GM19240 (cell line): ENCODE results near the gene DDX39A.
"Not testable (repeated sequence)": the region's sequence is repeated elsewhere in the genome, so short reads cannot be mapped to it uniquely, and the experiment has no call there.

Experiments used
- DNase-seq: peaks from one replicate; pipeline ENCODE4 v3.0.0; 2011; ENCODE audit warnings: low spot score; ENCODE audit not compliant: insufficient read length

Gene DDX39A

DNA sequence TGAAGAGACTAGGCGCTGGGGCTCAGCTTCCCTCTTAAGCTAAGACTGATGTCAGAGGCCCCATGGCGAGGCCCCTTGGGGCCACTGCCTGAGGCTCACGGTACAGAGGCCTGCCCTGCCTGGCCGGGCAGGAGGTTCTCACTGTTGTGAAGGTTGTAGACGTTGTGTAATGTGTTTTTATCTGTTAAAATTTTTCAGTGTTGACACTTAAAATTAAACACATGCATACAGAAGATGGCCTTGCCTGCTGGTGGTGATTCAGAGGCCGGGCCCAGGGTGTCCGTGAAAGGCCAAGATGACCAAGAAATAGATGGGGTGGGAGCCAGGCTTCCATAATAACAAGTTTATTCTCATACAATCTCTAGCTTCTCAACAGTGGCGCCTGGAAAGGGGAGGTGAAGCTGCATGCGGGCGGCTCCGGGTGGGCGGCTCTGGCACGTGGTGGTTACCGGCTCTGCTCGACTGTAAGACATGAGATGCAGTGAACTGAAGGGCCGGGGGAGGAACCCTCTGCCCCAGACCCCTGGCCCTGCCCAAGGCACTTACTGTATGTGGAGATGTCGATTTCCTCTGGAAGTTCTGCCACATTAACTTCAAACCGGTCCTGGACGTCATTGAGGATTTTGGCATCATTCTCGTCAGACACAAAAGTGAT lies 10.5 kb downstream of the DDX39A start:
- no peak for DNase-seq

DNA sequence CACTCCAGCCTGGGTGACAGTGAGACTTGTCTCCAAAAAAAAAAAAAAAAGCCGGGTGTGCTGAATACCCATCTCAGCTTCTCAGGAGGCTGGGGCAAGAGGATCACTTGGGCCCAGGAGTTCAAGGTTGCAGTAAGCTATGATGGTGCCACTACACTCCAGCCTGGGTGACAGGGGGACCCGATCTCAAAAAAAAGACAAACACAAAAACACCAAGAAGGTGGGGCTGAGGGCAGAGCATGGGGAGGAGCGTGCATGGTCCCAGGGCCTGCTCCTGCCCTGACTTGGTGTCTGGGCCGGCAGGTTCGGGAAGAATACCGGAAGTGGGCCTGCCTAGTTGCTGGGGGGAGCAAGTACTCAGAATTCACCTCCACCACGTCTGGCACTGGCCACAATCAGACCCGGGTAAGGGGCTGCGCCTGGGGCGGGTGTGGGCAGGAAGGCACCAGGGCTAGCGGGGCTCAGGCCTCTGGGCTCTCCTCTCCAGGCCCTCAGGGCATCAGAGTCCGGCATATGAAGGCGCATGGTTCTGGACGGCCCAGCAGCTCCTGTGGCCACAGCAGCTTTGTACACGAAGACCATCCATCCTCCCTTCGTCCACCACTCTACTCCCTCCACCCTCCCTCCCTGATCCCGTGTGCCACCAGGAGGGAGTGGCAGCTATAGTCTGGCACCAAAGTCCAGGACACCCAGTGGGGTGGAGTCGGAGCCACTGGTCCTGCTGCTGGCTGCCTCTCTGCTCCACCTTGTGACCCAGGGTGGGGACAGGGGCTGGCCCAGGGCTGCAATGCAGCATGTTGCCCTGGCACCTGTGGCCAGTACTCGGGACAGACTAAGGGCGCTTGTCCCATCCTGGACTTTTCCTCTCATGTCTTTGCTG lies 11.3 kb downstream of the DDX39A start:
- DNase-seq: no peak

DNA sequence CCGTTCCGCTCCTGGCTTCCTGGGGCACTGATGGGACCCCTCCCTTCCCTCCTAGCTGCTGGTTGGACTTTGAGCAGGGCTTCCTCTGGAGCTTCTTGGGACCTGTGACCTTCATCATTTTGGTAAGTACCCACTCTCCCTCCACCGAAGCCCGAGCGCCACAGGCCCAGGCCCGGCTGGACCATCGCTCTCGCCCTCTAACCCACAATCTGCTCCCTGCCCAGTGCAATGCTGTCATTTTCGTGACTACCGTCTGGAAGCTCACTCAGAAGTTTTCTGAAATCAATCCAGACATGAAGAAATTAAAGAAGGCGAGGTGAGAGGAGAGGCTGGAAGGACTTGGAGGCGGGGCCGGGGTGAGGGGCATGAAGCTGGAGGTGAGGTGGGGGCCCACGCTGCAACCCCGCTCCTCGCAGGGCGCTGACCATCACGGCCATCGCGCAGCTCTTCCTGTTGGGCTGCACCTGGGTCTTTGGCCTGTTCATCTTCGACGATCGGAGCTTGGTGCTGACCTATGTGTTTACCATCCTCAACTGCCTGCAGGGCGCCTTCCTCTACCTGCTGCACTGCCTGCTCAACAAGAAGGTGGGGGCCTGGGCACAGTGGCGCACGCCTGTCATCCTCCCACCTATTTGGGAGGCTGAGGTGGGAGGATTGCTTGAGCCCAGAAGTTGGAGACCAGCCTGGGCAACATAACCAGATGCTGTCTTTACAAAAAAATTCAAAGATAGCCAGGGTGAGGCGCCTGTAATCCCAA lies 12.3 kb downstream of the DDX39A start:
- DNase-seq: no peak

DNA sequence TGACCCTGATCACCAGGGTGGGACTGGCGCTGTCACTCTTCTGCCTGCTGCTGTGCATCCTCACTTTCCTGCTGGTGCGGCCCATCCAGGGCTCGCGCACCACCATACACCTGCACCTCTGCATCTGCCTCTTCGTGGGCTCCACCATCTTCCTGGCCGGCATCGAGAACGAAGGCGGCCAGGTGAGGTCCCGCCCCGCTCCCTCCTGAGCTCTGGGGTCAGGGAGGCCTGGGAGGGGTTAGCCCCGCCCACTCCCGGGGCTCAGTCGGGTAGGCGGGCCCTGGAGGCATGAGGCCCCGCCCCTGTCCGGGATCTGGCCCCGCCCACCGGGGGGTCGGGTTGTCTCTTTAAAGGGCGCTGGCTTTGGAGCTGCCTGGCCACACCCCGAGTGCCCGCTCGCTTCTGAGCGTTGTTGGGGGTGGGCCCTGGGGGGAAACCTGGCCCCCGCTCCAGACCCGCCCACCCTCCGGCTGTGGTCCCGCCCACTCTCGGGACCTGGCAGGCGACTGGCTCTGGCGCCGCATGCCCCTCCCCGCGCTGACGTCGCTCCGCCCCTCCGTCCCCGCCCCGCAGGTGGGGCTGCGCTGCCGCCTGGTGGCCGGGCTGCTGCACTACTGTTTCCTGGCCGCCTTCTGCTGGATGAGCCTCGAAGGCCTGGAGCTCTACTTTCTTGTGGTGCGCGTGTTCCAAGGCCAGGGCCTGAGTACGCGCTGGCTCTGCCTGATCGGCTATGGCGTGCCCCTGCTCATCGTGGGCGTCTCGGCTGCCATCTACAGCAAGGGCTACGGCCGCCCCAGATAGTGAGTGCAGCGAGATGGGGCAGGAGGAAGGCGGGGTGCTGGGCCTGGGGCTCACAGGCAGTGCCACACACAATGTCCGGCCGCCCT lies 13.1 kb downstream of the DDX39A start:
- peak; percentile 95 for DNase-seq

DNA sequence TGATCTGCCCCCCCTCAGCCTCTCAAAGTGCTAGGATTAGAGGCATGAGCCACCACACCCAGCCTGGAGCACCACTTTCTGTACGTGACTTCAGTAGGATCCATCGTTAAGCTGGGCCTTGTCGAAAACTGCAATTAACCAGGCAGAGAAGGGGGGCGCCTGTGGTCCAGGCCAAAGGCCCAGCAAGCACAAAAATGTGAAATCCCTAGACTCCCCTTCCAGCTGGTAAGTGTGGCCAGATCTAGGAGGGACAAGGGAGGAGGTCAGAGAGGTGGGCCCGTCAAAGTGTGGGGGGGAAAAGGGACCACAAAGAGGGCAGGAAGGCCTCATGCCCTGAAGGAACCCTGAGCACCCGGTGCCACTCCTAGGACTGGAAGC lies 13.8 kb downstream of the DDX39A start:
- DNase-seq: no peak

DNA sequence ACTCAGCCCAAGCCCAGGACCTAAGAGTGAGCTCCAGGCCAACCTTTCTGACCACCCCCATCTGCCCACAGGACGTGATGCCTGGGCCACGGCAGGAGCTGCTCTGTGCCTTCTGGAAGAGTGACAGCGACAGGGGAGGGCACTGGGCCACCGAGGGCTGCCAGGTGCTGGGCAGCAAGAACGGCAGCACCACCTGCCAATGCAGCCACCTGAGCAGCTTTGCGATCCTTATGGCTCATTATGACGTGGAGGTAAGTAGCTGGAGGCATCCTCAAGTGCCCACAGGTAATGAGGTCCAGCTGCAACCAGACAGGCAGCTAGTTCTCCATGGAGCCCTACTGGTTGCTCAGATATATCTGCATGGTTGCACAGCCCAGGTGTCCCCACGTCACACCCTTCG lies 14.8 kb downstream of the DDX39A start:
- DNase-seq: no peak

DNA sequence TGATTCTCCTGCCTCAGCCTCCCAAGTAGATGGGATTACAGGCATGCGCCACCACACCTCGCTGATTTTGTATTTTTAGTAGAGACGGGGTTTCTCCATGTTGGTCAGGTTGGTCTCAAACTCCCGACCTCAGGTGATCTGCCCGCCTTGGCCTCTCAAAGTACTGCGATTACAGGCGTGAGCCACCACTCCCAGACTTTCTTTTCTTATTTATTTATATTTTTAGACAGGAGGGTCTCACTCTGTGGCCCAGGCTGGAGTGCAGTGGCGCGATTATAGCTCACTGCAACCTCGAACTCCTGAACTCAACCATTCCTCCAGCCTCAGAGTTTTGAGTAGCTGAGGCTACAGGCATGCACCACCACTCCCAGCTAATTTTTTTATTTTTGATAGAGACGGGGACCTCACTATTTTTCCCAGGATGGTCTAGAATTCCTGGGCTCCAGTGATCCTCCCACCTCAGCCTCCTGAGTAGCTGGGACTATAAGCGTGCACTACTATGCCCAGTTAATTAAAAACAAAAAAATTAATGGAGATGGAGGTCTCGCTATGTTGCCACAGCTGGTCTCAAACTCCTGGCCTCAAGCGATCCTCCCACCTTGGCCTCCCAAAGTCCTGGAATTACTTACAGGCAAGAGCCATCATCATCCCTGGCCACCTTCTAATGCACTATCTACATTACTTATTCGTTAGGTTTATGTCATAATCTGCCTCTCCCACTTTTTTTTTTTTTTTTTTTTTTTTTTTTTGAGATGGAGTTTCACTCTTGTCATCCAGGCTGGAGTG lies 15.8 kb downstream of the DDX39A start:
- DNase-seq: not testable (repeated sequence)

DNA sequence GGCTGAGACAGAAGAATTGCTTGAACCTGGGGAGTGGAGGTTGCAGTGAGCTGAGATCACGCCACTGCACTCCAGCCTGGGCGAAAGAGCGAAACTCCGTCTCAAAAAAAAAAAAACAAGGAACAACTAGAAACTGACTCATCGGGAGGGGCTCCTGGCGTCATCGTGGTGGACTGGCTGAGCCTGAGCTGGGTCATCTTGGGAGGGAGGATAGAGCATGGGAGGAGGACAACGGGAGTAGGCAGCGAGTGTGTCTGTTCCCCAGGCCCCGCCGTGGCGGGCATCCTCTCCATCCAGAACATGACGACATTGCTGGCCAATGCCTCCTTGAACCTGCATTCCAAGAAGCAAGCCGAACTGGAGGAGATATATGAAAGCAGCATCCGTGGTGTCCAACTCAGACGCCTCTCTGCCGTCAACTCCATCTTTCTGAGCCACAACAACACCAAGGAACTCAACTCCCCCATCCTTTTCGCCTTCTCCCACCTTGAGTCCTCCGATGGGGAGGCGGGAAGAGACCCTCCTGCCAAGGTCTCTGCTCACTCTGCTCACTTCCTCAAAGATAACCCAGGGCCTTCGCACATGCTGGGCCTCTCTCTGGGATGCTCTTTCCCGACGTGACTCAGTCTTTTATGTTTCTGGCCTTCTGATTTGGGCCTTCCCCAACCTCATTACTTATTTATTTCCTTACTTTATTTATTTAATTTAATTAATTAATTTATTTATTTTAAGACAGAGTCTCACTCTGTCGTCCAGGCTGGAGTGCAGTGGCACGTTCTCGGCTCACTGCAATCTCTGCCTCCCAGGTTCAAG lies 16.6 kb downstream of the DDX39A start:
- no peak for DNase-seq

DNA sequence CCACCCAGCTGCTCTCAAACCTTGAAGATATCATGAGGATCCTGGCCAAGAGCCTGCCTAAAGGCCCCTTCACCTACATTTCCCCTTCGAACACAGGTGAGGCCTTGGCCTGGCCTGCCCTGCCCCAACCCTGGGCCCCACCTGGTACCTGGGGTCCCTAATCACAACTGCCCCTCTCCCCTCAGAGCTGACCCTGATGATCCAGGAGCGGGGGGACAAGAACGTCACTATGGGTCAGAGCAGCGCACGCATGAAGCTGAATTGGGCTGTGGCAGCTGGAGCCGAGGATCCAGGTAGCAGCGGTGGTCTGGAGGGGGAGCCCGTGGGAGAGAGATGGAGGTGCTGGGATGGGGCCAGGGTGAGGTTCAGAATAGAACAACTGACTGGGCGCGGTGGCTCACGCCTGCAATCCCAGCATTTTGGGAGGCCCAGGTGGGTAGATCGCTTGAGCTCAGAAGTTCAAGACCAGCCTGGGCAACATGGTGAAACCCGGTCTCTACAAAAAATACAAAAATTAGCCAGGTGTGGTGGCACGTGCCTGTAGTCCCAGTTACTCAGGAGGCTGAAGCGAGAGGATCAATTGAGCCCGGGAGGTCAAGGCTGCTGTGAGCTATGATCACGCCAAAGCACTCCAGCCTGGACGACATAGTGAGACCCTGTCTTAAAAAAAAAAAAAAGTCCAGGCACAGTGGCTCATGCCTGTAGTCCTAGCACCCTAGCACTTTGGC lies 17.5 kb downstream of the DDX39A start:
- DNase-seq: no peak

DNA sequence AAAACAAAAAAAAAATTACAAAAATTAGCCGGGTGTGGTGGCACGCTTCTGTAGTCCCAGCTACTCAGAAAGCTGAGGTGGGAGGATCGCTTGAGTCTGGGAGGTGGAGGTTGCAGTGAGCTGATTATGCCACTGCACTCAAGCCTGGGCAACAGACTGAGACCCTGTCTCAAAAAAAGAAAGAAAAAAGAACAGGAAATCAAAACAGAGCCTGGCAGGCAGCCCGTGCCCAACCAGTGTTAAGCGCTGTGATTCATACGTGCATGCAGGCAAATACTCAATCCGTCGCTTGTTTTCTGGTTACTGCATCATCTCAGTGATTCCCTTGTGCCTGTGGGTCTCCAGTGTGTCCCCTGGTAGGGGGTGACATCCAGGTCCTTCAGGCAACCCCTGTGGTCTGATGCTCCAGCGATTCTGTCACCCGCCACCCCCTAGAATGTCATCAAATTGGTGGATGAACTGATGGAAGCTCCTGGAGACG lies 18.1 kb downstream of the DDX39A start:
- DNase-seq: no peak

DNA sequence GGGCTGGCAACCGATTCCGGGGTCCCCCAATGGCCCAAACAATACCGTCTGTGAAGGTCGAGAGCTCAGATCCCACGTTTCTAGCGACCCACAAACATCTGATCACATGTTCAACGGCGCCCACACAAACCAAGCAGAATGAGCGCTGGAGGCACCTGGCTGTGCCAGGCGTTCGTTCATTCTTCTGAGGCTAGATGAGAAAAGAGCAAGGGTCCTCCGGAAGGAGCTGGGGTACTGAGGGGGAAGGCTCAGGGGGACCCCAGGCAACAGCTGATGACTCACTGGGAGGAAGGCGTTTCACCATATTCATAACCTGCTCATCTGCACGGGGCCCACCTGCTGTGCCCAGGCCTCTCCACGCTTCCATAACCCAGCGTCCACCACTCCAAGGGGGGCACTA lies 22.0 kb downstream of the DDX39A start:
- DNase-seq: not testable (repeated sequence)

DNA sequence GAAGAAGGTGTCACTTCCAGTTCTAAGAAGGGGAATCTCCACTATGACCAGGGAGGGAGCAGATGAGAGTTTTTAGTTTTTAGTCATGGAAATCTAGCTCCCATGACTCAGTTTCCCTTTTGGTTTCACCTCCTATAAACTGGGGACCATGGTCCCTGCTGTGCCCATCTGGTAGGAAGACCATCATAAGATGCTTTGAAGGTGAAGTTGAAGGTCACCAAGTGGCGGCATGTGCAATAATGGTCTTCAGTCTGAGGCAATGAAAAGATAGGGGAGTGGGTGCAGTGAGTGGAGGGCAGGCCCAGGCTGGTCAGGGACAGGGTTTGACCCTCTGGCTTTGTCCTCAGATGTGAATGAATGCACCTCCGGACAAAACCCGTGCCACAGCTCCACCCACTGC lies 22.4 kb downstream of the DDX39A start:
- not testable (repeated sequence) for DNase-seq

DNA sequence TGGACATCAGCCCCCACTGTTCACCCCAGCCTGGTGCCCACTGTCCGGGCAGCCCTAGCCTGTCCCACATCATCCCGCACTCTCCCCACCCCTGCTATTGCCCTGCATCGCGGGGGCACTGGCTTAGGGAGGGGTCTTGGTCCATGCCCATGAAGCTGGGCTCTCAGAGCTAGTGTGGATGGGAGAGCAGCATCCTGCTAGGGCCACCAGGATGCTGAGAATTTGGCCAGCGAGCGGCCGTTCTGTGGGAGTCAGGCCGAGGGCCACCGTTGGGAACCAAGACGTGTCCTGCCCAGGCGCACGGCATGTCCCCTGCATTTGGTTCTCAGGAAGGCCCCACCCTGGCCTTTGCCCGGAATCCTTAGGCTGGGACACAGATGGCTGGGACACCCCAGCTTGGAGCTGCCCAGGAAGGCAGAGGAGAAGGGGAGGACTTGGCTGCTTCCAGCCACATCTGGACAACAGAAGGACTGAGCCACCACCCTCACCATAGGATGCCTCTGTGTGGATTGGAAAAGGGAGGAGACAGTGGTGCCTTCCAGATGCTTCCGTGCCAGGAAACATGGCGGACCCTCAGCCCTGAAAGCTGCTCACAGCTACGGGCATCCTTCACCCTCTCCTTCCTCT lies 23.3 kb downstream of the DDX39A start:
- no peak for DNase-seq

DNA sequence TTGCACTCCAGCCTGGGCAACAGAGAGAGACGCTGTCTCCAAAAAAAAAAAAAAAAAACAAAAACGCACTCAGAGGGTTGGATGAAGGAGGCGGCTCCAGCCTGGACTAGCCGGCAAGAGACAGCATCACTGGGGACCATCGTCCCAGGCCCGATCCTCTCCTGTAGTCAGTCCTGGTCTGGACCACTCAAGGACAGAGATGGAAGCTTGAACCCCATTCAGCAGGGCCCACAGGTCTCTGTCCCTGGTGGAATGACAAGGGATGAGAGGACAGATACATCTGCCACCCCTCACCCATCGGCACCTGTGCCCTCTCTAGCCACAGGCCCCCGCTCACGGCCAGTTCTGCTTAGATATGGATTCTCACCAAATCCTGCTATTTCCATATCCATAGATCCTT lies 23.9 kb downstream of the DDX39A start:
- no peak for DNase-seq

DNA sequence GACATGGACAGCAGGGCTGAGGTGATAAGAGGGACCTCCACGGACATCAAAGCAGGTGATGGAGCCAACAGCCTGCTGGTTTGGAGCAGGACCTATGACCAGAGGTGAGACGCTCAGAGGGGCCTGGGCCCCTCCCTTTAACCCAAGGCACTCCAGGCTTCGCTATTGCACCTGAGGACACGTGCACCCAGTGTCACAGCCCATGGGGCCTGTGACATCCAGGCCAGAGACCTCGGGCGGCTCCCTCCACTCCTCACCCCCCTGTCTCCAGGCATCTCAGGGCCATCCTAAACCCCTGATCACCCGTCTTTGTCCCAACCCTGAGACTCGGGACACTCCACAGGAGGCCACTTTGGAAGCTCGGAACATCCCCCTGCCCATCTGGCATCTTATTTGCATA lies 25.0 kb downstream of the DDX39A start:
- no peak for DNase-seq

DNA sequence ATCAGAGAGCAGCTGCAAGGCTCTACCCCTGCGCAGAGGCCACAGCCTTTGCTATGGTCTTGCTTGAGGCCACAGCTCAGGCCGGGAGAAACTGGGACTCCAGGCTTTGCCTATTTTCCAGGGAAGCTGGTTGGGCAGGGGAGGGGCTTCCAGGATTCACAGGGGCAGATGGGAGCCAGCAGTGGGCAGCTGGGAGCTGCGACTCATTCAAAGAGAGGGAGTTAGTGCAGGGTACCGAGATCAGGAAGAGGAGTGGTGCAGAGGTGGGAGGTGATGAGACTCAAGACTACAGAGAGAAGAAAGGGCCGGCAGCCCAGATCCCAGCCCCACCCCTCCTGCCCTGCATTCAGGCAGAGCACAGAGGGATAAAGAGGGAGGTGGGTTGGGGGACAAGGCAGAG lies 25.8 kb downstream of the DDX39A start:
- DNase-seq: no peak

DNA sequence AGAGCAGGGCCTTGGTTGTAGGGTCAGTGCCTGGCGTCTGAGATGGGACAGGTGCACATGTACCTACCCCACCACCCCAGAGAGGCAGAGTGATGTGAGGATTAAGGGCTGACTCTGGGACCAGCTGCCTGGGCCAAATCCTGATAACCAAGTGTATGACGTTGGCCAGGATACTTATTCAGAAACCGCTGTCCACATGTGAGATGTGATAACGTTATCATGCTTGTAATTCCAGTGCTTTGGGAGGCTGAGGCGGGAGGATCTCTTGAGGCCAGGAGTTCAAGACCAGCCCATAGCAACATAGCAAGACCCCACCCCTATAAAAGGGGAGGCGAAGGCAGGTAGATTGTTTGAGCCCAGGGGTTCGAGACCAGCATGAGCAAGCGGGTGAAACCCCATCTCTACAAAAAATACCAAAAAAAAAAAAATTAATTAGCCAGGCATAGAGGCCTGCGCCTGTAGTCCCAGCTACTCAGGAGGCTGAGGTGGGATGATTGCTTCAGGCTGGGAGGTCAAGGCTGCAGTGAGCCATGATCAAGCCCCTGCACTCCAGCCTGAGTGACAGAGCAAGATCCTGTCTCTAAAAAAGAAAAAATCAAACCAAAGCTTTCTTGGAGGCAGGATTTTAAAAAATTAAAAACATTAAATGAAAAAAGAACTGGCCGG lies 27.9 kb downstream of the DDX39A start:
- no peak for DNase-seq

DNA sequence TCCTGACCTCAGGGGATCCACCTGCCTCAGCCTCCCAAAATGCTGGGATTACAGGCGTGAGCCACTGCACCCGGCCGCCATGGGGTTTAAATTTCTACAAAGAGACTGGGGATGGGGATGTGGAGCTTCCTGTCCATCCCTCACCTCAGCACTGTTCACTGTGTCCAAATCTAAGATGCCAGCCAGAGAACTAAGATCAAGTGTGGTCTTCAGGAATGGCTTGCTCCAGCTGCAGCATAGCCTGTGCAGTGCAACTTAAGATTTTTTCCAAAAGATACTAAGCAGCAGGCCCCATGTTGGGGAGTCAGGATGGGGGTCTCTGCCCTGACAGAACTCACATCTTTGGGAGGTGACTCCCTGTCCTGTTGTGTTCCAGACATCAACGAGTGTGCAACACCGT lies 28.6 kb downstream of the DDX39A start:
- DNase-seq: no peak
